Liver (tissue), 9 donors: Measurements from ENCODE around the gene EVL. TPM values are rescaled to one million over a fixed set of nuclear protein-coding genes. Genes with fewer than 3 reads are reported as not detected.

Experiments
- DNase-seq: peaks from one replicate; pipeline ENCODE4 v3.0.0-alpha.2; 2017; ENCODE audit warnings: low spot score
- H3K27ac ChIP-seq, 2 donors: one replicate each; pipeline ENCODE4 v1.7.0; 2013; ENCODE audit warnings: inconsistent platforms in 2 of 2, low read length in 2 of 2, control low read depth in 1 of 2, low read depth in 1 of 2, mild to moderate bottlenecking in 1 of 2
- H3K27me3 ChIP-seq, 4 donors: one replicate each; pipeline versions ENCODE4 v1.6.1 to v1.7.0; 2013; ENCODE audit warnings: low read length in 3 of 4, inconsistent platforms in 1 of 4, mild to moderate bottlenecking in 1 of 4, moderate library complexity in 1 of 4; ENCODE audit not compliant: control insufficient read depth in 4 of 4, insufficient read depth in 4 of 4
- H3K36me3 ChIP-seq, 4 donors: one replicate each; pipeline versions ENCODE4 v1.6.1 to v1.7.0; 2013; ENCODE audit warnings: low read length in 3 of 4, mild to moderate bottlenecking in 3 of 4, low read depth in 1 of 4, moderate library complexity in 1 of 4; ENCODE audit not compliant: control insufficient read depth in 4 of 4, insufficient read depth in 3 of 4
- H3K4me1 ChIP-seq, 4 donors: one replicate each; pipeline versions ENCODE4 v1.6.1 to v1.7.0; 2013; ENCODE audit warnings: low read length in 3 of 4, mild to moderate bottlenecking in 3 of 4, moderate library complexity in 1 of 4; ENCODE audit not compliant: control insufficient read depth in 4 of 4, insufficient read depth in 4 of 4
- H3K4me3 ChIP-seq, 3 donors: one replicate each; pipeline versions ENCODE4 v1.6.1 to v1.7.0; 2013; ENCODE audit warnings: low read length in 3 of 3, control low read depth in 1 of 3, low read depth in 1 of 3, mild to moderate bottlenecking in 1 of 3
- H3K9ac ChIP-seq, 2 donors: one replicate each; pipeline ENCODE4 v1.7.0; 2013; ENCODE audit warnings: low read length in 2 of 2, mild to moderate bottlenecking in 2 of 2, moderate library complexity in 2 of 2, control low read depth in 1 of 2, low read depth in 1 of 2
- H3K9me3 ChIP-seq, 4 donors: one replicate each; pipeline versions ENCODE4 v1.6.1 to v1.7.0; 2013; ENCODE audit warnings: low read length in 3 of 4; ENCODE audit not compliant: control insufficient read depth in 4 of 4
- ATF3 ChIP-seq: IDR thresholded peaks from 2 replicates; pipeline ENCODE4 v1.6.1; 2016; ENCODE audit warnings: antibody characterized with exemption
- EGR1 ChIP-seq, 2 donors: IDR thresholded peaks; 2 replicates each; pipeline ENCODE4 v1.6.1; 2016 to 2018; ENCODE audit warnings: antibody characterized with exemption in 2 of 2, low read depth in 2 of 2
- FOXA1 ChIP-seq: IDR thresholded peaks from 2 replicates; pipeline ENCODE4 v1.6.1; 2016; ENCODE audit warnings: antibody characterized with exemption
- FOXA2 ChIP-seq: IDR thresholded peaks from 2 replicates; pipeline ENCODE4 v1.6.1; 2016; ENCODE audit warnings: antibody characterized with exemption
- HNF4A ChIP-seq, 2 donors: conservative IDR thresholded peaks; 2 replicates each; pipeline ENCODE4 v1.6.1; 2016; ENCODE audit warnings: antibody characterized with exemption in 2 of 2, mild to moderate bottlenecking in 2 of 2
- HNF4G ChIP-seq: IDR thresholded peaks from 2 replicates; pipeline ENCODE4 v1.6.1; 2016; ENCODE audit warnings: antibody characterized with exemption
- MAX ChIP-seq: IDR thresholded peaks from 2 replicates; pipeline ENCODE4 v1.6.1; 2016; ENCODE audit warnings: antibody characterized with exemption
- NR2F2 ChIP-seq: IDR thresholded peaks from 2 replicates; pipeline ENCODE4 v1.6.1; 2016; ENCODE audit warnings: antibody characterized with exemption
- REST ChIP-seq: IDR thresholded peaks from 2 replicates; pipeline ENCODE4 v1.6.1; 2016; ENCODE audit warnings: antibody characterized with exemption, mild to moderate bottlenecking
- RXRA ChIP-seq, 2 donors: IDR thresholded peaks; 2 replicates each; pipeline ENCODE4 v1.6.1; 2017 to 2018; ENCODE audit warnings: antibody characterized with exemption in 2 of 2, mild to moderate bottlenecking in 1 of 2
- SP1 ChIP-seq: IDR thresholded peaks from 2 replicates; pipeline ENCODE4 v1.6.1; 2018; ENCODE audit warnings: antibody characterized with exemption, mild to moderate bottlenecking
- TAF1 ChIP-seq: conservative IDR thresholded peaks from 2 replicates; pipeline ENCODE4 v1.6.1; 2016; ENCODE audit warnings: antibody characterized with exemption, mild to moderate bottlenecking
- YY1 ChIP-seq: IDR thresholded peaks from 2 replicates; pipeline ENCODE4 v1.6.1; 2016; ENCODE audit warnings: antibody characterized with exemption, mild to moderate bottlenecking
- ZBTB33 ChIP-seq: IDR thresholded peaks from 2 replicates; pipeline ENCODE4 v1.6.1; 2016; ENCODE audit warnings: antibody characterized with exemption
- WGBS: extraction: QIAGEN DNeasy Blood & Tissue Kit; methylation state at CpG from one replicate; pipeline ENCODE4 v1.1.7; 2013; 5-methylcytosine and 5-hydroxymethylcytosine counted together
- polyA plus RNA-seq, 2 donors: library from polyadenylated mRNA; stranded (reverse) in 1 of 2; unstranded in 1 of 2; fragments of 200-250 nt in 1 of 2; fragments of >200 nt in 1 of 2; fragmentation: Nextera tagmentation in 1 of 2; extraction: Ambion mirVana in 1 of 2; gene quantifications; one replicate each; pipeline versions ENCODE4 v1.2.1 to v1.2.3, GENCODE V29; 2013 to 2015
- total RNA-seq, 2 donors: library from RNA; depleted of rRNA; stranded (reverse); fragments of >200 nt; gene quantifications; one replicate each; pipeline ENCODE4 v1.2.3, GENCODE V29; 2014
- donor health status: healthy.
- donor health status: healthy.
- donor health status: healthy.
- donor health status: healthy.
- donor health status: healthy.

Gene EVL
- total and polyA plus RNA-seq, 4 donors = 11.3 to 85.9 (median 33.9) TPM

- no peak for TF ChIP-seq FOXA1
- no peak for TF ChIP-seq HNF4G
- no peak for TF ChIP-seq EGR1 (IDR thresholded peaks at IDR 0.05; ENCODE audit: low read depth in 2 of 2)
- no peak for TF ChIP-seq NR2F2
- TF ChIP-seq SP1 = no peak
- TF ChIP-seq REST = no peak
- no peak for TF ChIP-seq HNF4A (conservative IDR thresholded peaks at IDR 0.05)
- TF ChIP-seq MAX = no peak
- TF ChIP-seq ZBTB33 = no peak
- no peak for TF ChIP-seq RXRA (IDR thresholded peaks at IDR 0.05)
- DNase-seq = no peak
- Histone ChIP-seq H3K4me1 (peaks cover 0 to 3% (median 0%) of the 10 kb centered on the region in 4 donors), H3K27ac (peak overlapping the region in 1 of 2 donors; percentile 2), H3K4me3 (no peak overlapping the region), H3K9me3 (no peaks in the 10 kb centered on the region), H3K27me3 (no peaks in the 10 kb centered on the region), H3K9ac (no peak overlapping the region), H3K36me3 (no peaks in the 10 kb centered on the region)
- 67% methylated on average over 10 of the region's 10 CpGs for WGBS
These were observed 1.7 kb downstream of the EVL start for GRCh38 chr14:100066962-100067361.

GRCh38 chr14:100067481-100067880, 2.3 kb downstream of the EVL start:
- H3K4me3 ChIP-seq = no peak overlapping the region

More at GRCh38 chr14:100067481-100067880, 2.3 kb downstream of the EVL start:
- Histone ChIP-seq H3K9ac (no peak overlapping the region), H3K27ac (no peak overlapping the region), H3K9me3 (no peaks in the 10 kb centered on the region), H3K27me3 (no peaks in the 10 kb centered on the region), H3K36me3 (no peaks in the 10 kb centered on the region), H3K4me1 (peaks cover 0 to 3% (median 0%) of the 10 kb centered on the region in 4 donors)
- DNase-seq = no peak
- TF ChIP-seq NR2F2 = no peak
- no peak for TF ChIP-seq ATF3
- TF ChIP-seq TAF1 = no peak
- TF ChIP-seq HNF4G = no peak
- TF ChIP-seq YY1 = no peak
- TF ChIP-seq HNF4A (conservative IDR thresholded peaks at IDR 0.05) = no peak
- no peak for TF ChIP-seq ZBTB33
- TF ChIP-seq REST = no peak
- no peak for TF ChIP-seq RXRA (IDR thresholded peaks at IDR 0.05)
- TF ChIP-seq FOXA2 = no peak
- 88% methylated on average over 6 of the region's 6 CpGs for WGBS
